ENCODE results near the gene TMEM132C.

TMEM132C gene

DNA sequence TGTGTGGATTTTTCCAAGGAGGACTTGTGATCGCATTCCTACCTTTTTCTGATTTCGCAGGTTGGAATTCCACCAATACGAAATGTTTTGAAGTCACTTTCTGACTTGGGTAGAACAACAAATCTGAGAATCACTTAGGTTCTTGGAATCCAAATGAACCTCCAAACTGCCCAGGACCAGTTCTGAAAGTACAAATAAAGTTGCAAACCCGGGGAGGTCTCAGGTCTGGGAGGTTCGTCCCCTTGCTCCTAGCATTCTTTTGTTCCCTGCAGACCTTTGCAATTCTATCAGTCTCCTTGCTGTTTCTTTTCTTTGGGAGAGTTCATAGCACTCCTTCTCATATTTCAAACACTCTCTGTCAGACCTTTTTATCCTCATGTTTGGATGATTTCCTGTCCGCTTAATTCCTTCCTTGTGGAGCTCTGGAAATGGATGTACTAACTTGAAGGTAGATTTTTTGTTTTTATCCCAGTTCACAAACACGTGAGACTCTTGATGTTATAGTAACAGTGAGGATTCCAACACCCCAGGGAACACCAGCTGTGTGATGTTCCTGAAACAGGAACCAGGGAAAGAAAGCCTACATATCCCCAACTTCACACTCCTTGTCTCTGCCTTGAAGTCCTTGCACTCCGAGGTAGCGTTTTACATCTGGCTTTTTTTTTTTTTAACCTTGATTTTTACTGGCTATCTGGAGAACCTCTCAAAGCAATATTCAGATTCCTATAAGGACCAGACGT lies 70.6 kb downstream of the TMEM132C start:
- no peak for DNase-seq (ENCODE audit: insufficient read length, low spot score)
- no peak for FAIRE-seq

DNA sequence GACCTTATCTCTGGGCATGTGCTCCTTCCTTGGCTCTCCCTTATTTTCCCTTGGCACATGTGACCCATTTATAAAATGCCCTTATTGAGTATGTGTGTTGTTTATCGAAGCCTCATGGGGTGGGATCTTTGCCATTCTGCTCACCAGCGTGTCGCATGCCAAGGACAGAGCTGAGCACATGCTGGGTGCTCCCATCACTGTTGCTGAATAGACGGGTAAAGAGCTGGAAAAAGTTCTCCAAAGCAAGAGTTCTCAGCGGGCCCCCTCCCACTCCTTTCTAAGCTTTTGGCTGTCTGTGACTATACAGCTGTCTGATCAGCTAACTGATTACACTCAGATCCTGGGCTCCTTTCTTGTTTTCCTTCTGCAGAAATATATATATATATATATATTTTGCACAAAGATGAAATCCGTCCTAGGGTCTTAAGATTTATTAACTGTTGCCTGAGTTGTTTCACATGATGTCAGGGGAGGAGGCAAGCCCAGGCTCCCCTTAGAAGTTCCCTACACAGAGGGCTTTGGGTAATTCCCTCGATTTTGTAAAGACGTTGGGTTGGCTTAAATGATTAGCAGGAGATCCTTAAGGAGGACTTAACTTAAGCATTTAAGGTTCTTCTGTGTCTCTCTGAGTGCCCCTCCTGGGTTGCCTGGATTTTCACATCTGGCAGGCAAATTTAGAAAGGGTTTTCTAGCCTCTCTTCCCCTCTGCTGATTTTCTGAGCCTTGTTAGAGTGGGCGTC lies 71.6 kb downstream of the TMEM132C start:
- no peak for FAIRE-seq

DNA sequence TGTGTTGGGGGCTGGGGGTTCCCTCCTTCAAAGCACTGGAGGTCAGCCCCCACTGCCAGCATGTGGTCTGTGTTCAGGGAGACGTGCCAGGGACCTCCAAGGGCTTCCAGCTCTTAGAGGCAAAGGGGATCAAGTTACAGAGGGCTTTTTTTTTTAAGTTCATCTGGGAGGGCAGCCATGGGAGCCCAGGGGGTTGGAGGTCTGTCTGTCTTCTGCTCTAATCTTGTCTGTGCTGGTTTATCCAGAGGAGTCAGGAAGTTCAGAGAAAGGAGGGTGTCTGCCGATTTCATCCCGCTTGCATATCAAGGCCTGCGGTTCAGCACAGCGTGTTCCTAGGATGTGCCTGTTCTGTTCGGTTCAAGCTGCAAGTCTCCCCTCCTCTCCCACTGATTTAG lies 72.2 kb downstream of the TMEM132C start:
- DNase-seq (ENCODE audit: insufficient read length, low spot score) = no peak
- FAIRE-seq = no peak

More for the DNA sequence above, 71.6 kb downstream of the TMEM132C start:
- DNase-seq (ENCODE audit: insufficient read length, low spot score) = no peak

DNA sequence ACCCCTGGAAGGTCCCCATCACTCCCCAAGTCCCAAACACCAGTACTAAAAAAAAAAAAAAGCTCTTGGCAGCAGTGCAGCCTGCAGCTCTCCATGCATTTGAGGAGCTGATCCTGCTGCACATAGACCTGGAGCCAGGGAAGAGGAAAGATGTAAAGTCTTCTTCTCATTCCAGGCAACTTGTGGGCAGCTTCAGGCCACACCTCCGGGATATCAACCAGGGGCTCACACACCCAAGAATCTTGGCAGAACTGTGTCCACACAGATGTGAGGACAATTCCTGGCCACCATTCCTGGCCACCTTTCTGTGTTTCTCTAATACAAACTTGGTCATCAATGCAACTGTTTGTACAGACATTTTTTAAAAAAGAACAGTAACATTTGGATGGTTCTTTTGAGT lies 72.7 kb downstream of the TMEM132C start:
- FAIRE-seq = no peak
- no peak for DNase-seq (ENCODE audit: insufficient read length, low spot score)

DNA sequence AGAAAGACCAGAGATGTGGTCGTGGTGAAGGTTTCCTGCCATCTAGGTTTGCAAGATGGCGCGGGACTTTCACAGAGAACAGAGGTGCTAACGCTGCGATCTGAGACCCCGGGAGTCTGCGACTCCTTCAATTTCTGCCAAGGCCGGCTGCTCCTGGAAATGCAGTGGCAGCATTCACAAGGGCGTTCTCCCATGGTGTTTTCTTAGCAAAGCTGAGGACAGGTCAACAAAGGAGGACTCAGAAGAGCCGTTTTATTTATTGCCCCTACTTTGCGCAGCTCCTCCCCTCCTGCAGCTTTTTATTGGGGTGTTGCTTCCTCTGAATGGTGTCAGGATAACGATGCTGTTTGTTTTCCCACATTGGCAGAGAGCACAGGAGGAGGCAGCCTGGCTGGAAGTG lies 86.3 kb downstream of the TMEM132C start:
- DNase-seq (ENCODE audit: insufficient read length, low spot score) (no peak), FAIRE-seq (no peak)

DNA sequence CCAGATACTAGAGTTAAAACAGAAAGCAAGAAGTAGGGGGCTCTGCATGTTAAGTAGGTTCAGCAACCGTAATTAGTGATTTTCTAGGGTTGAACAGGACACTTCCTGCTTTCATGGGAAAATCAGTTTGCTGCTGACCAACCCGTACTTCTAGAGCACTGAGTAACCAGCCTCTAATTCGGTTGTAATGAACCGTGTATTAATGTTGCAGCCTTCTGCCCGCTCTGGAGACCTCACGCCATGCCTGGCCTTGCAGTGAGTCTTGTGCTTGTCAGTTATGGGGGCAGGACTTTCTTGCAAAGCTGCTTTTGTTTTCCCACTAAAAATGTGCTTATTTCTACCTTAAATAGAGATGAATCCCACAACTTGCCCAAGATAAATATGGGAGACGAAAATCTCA lies 89.6 kb downstream of the TMEM132C start:
- DNase-seq (ENCODE audit: insufficient read length, low spot score) (no peak), FAIRE-seq (no peak)

DNA sequence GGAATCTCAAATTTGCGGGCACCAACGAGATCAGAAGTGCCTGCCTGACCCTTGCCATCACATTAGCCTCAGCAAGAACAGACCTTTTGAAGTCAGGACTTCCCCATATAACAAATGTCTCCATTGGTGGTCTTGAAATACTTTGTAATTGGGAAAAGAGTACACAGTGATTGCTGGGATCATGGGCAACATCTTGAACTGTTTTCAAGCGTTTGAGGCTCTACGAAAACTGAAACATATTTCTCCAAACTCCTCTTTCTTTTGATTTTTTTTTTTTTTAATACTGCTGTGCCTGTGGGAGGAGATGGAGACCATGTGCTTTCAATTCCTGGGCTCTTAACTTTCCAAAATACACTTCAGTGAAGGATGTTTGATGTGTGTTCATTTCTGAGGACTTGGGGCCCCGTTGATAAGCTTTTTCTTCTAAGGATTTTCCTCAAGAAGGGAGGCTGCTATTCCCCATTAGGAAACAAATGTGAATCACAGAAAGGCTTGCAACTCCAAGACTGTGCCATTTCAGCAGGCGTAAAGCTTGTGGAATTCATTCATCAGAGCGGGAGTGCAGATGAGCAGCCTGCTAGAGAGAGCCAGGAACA lies 94.5 kb downstream of the TMEM132C start:
- no peak for DNase-seq (ENCODE audit: insufficient read length, low spot score)
- FAIRE-seq = no peak

DNA sequence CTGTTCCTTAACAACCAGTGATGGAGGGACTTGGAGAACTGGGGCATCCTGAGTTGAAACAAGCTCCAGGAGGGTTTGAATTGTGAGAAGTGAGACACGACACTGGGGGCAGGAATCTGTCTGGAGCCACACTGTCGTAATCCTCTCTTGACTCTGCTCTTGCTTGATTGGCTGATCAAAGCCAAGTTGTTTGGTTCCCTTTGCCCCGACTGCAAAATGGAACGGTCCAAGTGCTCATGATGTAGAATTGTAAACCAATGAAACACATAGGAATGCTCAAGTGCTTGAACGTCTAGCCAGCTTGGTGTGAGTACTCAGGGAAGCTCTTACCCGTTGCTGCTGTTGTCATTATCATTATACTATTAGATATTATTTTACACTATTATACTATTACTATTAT lies 98.1 kb downstream of the TMEM132C start:
- FAIRE-seq (no peak), DNase-seq (ENCODE audit: insufficient read length, low spot score) (no peak)

DNA sequence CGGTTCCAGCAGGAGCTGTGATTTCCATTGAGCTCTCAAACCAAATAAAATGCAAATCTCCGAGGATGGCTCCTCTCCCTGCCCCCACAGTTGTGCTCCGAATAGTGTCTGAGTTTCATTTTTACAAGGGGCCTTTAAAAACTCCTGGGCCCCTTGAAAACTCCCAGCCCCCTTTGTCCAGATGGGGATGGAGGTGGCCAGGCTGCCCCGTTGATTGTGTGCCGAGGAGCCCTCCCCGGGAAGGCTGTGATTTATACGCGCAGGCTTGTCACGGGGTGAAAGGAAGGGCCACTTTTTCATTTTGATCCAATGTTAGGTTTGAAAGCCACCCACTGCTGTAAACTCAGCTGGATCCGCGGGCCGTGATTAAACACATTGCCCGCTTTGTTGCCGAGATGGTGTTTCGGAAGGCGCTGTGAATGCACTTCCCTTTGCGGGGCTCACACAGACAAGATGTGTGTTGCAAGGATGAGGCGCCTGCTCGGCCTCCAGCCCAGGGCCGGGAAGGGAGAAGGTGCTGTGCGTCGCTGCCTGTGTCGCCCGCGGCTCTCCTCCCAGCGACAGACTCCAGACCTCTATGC lies 98.8 kb downstream of the TMEM132C start:
- FAIRE-seq = no peak

DNA sequence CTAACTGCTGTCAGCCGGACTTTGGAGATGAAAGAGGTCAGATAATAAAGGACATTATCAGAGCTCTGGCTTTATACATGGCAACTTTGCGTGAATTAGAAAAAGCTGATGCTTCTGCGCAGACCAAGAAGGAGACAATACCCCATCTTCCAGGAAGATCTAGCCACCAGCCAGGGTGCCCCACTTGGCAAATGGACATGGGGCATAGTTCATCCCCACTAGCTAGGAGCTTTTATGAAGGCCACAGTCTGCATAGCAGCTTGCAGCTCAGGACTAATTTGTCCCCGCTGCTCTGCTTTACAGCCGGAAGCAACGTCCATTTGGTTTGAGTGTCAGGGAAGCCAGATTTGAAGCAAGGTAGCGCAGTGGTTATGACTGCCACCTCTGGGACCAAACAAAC lies 101.0 kb downstream of the TMEM132C start:
- DNase-seq (ENCODE audit: insufficient read length, low spot score) (no peak), FAIRE-seq (no peak)

More for the DNA sequence above, 98.8 kb downstream of the TMEM132C start:
- DNase-seq (ENCODE audit: insufficient read length, low spot score) = no peak

DNA sequence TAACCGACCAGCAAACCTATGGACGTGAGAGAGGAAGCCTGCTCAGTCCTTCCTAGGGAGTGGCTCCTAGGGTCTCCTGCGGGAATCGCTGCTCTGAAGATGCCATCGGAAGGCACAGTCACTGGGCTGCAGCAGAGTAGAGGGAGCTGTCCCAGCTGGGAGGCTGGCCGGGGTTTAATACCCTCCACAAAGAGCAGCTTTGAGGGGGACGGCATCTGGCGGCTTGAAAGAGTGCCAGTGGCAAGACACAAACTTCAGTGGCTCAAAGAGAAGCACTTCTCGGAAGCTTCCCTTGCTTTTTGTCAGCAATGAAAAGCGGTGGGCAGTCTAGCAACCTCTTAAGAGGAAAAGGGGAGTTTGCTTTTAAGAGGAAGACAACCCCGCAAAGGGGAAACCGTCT lies 114.6 kb downstream of the TMEM132C start:
- FAIRE-seq (no peak), DNase-seq (ENCODE audit: insufficient read length, low spot score) (no peak)

DNA sequence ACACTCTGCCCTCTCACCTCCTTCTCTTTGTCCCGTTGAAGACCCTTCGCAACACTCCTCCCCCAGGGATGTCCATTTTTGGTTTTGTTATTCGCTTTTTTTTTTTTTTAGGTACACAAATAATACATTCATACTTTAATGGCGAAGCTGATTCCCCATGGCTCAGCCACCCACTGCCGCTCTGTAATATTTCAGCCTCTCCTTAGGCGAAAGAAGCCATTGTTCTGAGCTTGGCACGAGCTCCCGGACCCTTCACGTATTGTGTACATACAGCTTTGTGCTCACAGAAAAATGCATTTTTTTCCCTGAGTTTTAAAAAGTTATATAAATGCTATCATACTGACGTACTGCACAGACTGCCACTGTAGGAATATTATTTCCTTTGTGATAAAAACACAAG lies 115.0 kb downstream of the TMEM132C start:
- no peak for DNase-seq (ENCODE audit: insufficient read length, low spot score)
- no peak for FAIRE-seq

DNA sequence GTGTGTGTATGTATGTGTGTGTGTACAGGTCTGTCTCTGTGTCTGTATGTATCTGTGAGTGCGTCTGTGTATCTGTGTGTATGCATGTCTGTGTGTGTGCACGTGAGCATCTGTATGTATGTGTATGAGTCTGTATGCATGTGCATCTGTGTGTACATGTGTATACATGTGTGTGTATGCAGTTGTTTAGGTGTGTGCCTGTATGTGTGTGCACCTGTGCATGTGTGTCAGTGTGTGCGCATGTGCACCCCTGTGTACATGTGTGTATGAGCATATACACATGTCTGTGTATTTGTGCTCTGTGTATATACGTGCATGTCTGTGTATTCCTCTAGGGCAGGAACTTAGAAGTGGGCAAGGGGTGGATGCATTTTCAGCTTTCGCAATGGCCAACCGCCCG lies 116.0 kb downstream of the TMEM132C start:
- no peak for DNase-seq (ENCODE audit: insufficient read length, low spot score)

DNA sequence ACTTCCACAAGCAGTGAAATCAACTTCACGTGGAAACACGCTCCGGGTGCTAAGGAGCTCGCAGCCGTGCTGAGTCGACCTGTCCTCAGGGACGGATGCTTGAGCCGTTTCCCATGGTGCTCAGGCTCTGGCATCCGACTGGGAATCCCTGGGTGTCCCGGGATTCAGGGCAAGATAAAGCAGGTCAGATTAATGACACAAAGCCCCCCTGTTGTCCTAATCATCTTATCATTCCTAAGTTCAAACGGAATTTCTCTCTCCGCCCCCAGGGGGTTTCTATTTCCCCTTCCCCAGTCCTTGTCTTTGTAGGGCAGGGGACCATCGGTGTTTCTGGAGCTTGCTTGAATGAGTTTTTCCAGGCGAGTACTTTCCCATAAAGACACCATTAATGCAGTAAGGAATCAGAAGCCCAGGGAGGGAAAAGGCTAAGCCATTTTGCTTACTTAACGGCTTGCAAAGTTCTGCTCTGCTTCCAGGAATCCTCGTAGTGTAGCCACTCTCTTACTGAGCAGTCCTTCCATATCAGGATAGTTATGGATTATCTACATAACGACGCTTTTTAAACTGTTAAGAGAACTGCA lies 116.5 kb downstream of the TMEM132C start:
- DNase-seq (ENCODE audit: insufficient read length, low spot score) (no peak), FAIRE-seq (no peak)

More for the DNA sequence above, 116.0 kb downstream of the TMEM132C start:
- no peak for FAIRE-seq

DNA sequence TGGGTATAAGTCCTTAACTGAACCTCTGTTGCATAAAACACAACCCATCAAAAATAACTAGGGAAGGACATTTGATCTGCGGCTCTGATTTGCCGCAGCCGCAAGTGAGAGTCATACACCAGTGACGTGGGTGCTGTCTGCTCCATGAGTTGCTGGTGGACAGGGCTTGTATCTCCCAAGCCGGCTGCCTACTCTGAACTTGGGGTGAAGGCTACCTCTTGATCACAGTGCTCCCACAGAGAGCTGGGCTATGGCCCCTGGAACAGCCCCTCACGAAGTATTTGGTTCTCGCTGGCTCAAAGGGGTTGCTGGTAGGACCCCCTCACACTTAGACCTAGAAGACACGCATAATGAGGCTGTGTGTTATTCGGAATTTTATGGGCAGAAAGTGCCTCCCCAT lies 118.8 kb downstream of the TMEM132C start:
- DNase-seq (ENCODE audit: insufficient read length, low spot score) (no peak), FAIRE-seq (no peak)

DNA sequence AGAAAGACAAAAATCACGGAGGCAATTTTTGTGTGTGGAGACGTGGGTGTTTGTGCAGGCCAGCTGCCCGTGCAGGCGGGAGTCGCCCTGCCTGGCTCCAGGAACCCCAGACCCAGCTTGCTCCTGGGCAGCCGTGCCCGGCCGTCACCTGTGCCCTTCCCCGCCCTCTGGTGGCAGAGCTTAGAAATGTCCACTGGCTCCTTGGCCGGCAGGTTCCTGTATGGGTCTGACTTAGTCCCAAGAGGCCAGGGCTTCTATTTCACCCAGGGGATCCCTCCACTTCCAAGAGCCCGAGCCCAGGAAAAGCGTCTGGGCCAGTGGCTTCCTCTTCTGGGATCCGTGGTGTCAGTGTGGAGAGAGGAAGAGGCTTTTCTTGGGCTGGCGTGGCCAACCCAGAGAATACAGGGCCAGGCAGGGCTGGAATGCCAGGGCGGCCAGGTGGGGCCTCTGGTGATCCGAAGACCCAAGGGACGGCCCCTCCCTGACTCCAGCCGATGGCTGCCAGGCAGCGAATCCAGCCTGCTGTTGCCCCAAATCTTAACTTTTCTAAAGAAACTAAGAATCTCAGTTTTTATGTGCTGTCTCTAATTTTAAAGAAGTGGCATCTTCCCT lies 120.9 kb downstream of the TMEM132C start:
- FAIRE-seq = peak; percentile 47
- peak; percentile 38 for DNase-seq (ENCODE audit: insufficient read length, low spot score)

DNA sequence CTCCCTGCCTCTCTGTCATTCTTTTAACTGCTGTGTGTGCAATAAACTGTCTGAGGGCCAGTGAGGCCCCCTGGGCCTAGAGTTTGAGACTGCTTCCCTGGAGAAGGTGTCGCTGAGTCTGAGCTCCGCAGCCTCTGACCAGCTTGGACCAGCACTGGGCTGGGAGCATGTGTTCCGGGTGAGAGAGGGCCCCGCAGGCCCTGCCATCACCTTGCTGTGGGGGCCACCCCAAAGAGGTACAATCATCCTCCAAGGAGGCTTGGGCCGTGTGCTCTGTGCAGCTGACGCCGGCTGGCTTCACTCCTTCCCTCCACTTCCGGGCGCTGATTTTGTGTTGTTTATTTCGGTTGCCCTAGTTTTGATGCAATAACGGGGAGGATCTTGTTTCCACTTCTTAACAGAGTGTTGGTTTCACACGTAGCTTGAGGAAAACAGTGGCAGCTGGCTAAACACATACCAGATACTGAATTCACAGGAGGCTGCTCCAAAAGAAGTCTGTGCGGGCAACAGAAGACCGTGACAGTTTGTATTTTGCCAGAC lies 121.6 kb downstream of the TMEM132C start:
- FAIRE-seq (no peak), DNase-seq (ENCODE audit: insufficient read length, low spot score) (no peak)

DNA sequence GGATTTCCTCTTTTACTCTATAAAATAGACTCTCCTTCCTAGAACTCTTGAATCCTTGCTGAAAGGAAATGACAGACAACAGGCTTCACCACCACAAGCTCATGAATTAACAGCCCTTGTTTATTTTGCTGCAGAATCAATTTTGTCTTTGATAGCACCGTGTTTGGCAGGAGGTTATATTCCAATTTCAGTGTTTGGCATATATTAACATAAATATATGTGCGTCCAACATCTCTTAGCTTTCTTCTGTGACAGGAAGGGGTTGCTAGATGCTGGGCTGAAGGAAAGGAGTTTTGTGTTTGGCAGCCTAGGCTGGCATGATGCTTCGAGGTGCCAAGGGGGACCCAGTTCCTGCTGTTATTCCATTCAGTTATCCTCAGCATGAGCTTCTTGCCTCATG lies 126.4 kb downstream of the TMEM132C start:
- no peak for FAIRE-seq
- no peak for DNase-seq (ENCODE audit: insufficient read length, low spot score)

DNA sequence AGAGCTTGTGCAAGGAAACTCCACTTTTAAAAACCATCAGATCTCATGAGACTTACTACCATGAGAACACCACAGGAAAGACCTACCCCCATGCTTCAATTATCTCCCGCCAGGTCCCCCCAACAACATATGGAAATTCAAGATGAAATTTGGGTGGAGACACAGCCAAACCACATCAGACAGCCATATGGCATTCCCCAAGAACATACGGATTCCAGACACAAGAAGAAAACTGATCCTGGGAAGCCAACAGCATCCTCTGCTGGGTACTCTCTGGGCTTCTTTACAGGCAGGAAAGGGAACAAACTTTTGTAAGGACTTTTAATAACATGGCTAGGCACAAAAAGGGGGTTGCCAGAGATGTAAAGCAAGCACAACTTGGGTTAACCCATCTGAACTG lies 127.2 kb downstream of the TMEM132C start:
- DNase-seq (ENCODE audit: insufficient read length, low spot score) = no peak
- no peak for FAIRE-seq

DNA sequence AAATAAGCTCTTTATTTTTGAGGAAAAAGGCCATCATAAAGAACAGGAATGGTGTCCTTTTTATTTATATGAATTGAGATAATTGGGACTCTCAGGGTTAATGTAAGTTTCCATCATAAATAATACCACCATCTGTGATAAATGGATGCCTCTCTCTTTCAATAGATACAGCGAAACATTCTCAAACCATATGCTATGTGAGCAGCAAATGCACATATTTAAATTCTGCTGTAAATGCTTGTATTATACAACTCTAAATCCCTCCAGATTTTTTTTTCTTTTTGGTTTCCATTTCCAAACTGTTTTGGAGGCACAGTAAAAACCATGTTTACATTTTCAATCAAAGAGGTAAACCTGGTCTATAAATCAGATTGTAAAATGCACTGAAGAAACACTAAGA lies 132.3 kb downstream of the TMEM132C start:
- FAIRE-seq = no peak
- DNase-seq (ENCODE audit: insufficient read length, low spot score) = no peak
